GM19099 (cell line): ENCODE data around the gene KIAA0319L.

Experiments used
- POLR2A ChIP-seq: IDR thresholded peaks from 3 replicates; pipeline ENCODE4 v1.6.1; 2011; ENCODE audit warnings: low read depth; ENCODE audit not compliant: insufficient read length; ENCODE audit errors: extremely low read depth

KIAA0319L gene

GRCh38 chr1:35558374-35559316, 1.4 kb upstream of the KIAA0319L start:
- TF ChIP-seq POLR2A, result no peak

GRCh38 chr1:35557611-35558373, 589 bp upstream of the KIAA0319L start, which contains the start of gene NCDN:
Gene NCDN, plus strand, starts transcription at chr1:35557799. Its CDS starts 392 bp downstream, at chr1:35558191.
- peak; percentile 90 for TF ChIP-seq POLR2A

DNA sequence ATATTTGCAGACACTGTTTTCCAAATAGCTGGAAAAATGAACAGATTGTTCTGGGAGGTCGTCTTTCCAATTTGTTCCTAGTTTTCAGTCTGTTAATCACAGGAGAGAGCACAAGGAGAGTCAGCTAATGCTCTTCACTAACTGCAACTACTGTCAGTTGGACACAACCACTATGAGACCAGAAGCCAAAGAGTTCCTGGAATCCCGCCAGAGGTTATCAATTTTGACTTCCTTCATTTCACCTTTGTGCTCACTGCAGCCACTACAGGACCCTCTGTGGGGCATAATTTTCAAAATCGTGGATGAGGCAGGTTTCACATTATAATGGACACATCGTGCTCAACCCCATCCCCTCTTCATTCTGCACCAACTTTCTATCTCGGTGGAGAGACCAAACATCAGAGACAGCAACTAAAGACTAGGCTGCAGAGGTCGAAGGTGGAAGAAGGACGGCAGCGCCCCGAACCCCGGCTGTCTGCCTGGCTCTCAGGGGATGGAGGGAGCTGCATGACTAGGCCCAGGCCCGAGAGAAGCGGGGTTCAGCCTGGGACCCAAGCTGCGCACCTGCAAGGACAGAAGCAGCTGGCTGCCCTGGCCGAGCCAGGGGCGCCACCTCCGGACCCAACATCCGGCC, 602 bp downstream of the KIAA0319L start:
- TF ChIP-seq POLR2A, result no peak

DNA sequence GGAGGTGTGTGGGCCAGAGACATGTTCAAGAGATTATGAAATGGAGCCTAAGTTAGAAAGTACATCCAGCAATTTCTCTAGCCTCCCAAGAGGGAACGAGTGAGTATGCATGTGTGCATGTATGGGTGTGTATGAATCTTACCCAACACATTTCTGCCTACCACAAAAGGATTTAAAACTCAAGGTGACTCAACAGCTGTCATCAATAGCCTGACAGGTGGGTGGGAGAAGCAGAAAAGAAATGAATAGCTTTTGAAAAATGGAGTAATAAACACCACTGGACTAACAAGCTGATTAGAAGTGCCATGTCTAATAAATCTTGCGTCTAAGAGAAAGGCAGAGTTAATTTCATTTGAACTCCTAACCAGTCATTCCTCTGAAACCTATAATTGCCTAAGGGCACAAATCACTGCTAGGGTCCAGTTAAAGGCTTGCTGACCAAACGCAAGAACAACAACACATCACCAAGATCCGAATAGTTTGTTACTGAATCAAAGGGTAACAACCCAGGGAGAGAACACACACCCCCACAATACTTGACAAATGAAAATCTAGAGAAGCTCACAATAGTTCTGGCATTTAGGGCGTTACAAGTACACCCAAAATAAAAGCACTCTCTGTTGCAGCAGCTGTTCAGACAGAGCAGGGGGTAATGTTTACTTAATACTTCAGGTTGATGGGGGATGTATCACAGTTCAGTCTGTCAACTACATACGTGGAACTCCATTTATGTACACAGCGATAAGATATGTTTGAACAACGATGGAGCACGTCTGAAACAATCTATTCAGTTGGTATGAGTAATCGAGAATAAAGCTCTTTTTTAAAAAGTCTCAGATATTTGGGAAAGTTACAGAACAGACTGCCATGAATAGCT, 1.4 kb downstream of the KIAA0319L start:
- TF ChIP-seq POLR2A, result no peak

GRCh38 chr1:35555212-35555584, 2.0 kb downstream of the KIAA0319L start:
- no peak for TF ChIP-seq POLR2A

DNA sequence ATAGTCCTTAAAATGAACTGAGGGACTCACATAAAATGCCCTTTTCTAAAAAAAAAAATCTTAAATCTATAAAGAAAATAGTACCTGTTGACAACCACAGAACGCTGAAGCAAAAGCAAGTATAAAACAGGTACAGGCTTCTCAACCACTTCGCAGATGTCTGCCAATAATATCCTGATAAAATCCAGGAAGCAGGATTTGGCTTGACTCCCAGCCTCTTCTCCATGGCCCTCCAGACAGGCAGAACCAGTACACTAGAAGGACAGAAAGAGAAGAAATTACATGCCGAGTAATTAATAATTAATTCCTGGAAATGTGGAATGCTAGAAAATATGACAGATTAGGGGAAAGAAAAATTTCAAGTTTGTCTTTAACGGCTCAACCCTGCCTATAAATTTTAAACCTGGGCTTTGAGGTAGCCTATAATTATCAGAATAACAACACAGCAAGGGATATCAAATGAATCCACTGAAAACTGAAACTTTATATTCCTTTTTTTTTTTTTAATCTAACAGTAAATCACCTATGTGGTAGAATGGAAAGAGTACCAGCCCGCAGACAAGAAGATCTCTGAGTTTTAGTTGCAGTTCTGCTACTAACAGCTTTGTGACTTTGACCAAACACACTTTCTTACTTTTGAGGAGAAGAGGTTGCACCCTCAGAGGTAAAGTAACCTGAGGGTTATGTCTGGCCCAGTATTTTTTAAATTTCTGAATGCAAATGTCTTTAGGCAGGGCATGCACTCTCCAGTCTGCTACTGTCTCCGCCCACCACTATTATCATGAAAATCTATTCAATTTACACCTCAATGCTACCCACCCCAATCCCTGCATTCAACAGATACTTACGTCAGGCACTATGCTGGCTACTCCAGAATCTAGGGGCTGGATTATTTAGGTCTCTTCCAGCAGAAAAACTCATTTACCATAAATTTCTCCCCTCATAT, 2.7 kb downstream of the KIAA0319L start:
- TF ChIP-seq POLR2A, result no peak

GRCh38 chr1:35553851-35554250, 3.4 kb downstream of the KIAA0319L start:
- TF ChIP-seq POLR2A, result no peak

- TF ChIP-seq POLR2A, result no peak
These were observed 10.6 kb downstream of the KIAA0319L start for GRCh38 chr1:35546614-35547013.

DNA sequence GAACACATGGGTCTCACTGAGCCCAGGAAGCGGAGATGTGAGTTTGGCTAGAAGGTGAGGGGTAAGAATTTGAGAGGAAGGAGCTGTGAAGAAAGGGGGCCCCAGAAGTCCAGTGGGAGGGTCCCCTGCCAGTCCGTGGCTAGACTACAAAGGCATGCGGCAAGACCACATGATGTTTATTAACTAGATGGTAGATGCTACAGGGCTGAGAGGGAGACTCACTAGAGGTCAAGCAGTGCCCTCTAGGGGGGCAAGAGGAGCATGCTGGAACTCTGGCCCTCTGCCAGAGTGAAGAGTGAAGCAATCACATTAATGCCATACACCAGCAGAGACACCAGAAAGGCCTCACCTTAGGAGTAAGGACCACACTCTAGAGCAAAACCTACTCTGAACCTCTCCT, 12.2 kb downstream of the KIAA0319L start:
- no peak for TF ChIP-seq POLR2A

GRCh38 chr1:35539824-35540261, 17.4 kb downstream of the KIAA0319L start:
- TF ChIP-seq POLR2A, result peak; percentile 25

GRCh38 chr1:35539073-35539823, 18.0 kb downstream of the KIAA0319L start:
- no peak for TF ChIP-seq POLR2A

DNA sequence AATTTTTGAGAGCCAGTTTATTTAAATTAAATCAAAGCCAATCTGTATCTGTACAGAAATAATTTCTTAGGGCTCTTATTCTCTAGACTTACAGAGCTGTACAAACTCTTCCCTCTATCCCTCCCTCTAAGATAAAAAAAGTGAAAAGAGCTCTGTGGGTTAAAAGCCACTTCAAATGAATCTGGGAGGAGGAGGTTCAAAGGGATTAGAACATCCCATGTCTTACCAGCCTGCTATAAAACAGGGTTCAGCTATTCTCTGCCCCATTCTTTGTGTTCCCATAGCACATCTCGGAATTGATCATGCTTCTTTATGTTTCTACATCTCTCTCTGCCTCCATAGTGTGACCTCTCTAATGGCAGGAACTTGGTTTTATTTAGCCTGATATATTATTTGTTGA, 19.4 kb downstream of the KIAA0319L start:
- no peak for TF ChIP-seq POLR2A
